Mesendoderm (in vitro differentiated cells): ENCODE measurements around the gene MAGEB1.

Source experiments
- DNase-seq: peaks from one replicate; pipeline ENCODE4 v3.0.0; 2013
- H2AK5ac ChIP-seq: 2 replicates; pipeline ENCODE4 v1.6.1; 2013; ENCODE audit warnings: low read length, inconsistent platforms
- H2BK120ac ChIP-seq: 2 replicates; pipeline ENCODE4 v1.6.1; 2013; ENCODE audit warnings: low read depth, mild to moderate bottlenecking, low read length, moderate library complexity, mixed read lengths
- H2BK15ac ChIP-seq: replicated peaks from 2 replicates; pipeline ENCODE4 v1.6.1; 2013; ENCODE audit warnings: low read depth, mild to moderate bottlenecking, moderate library complexity
- H2BK5ac ChIP-seq: 2 replicates; pipeline ENCODE4 v1.6.1; 2013; ENCODE audit warnings: low read length, inconsistent platforms
- H3K18ac ChIP-seq: 2 replicates; pipeline ENCODE4 v1.6.1; 2013; ENCODE audit warnings: mild to moderate bottlenecking, low read length, mixed read lengths
- H3K23ac ChIP-seq: one replicate; pipeline ENCODE4 v1.6.1; 2013; ENCODE audit warnings: low read length
- H3K27ac ChIP-seq: 2 replicates; pipeline ENCODE4 v1.5.1; 2013; ENCODE audit warnings: low read depth, mild to moderate bottlenecking, inconsistent platforms, low read length, moderate library complexity
- H3K27me3 ChIP-seq: 2 replicates; pipeline ENCODE4 v1.6.1; 2013; ENCODE audit warnings: low read length, control low read depth, mild to moderate bottlenecking, inconsistent platforms; ENCODE audit not compliant: insufficient read depth, poor library complexity
- H3K36me3 ChIP-seq: 2 replicates; pipeline ENCODE4 v1.6.1; 2013; ENCODE audit warnings: low read length, inconsistent platforms; ENCODE audit not compliant: control insufficient read depth, insufficient read depth
- H3K4ac ChIP-seq: one replicate; pipeline ENCODE4 v1.6.1; 2013; ENCODE audit warnings: low read depth, mild to moderate bottlenecking, low read length, moderate library complexity
- H3K4me1 ChIP-seq: 2 replicates; pipeline ENCODE4 v1.6.1; 2013; ENCODE audit warnings: low read depth, low read length, inconsistent platforms; ENCODE audit not compliant: control insufficient read depth
- H3K4me2 ChIP-seq: 2 replicates; pipeline ENCODE4 v1.6.1; 2013; ENCODE audit warnings: low read length
- H3K4me3 ChIP-seq: 2 replicates; pipeline ENCODE4 v1.5.1; 2013; ENCODE audit warnings: mild to moderate bottlenecking, low read length
- H3K56ac ChIP-seq: one replicate; pipeline ENCODE4 v1.6.1; 2013; ENCODE audit warnings: low read length
- H3K79me1 ChIP-seq: 2 replicates; pipeline ENCODE4 v1.6.1; 2013; ENCODE audit warnings: low read length, inconsistent platforms
- H3K79me2 ChIP-seq: 2 replicates; pipeline ENCODE4 v1.6.1; 2013; ENCODE audit warnings: mild to moderate bottlenecking, low read length; ENCODE audit not compliant: control insufficient read depth, insufficient read depth
- H3K9ac ChIP-seq: 2 replicates; pipeline ENCODE4 v1.6.1; 2013; ENCODE audit warnings: low read length, inconsistent platforms
- H4K5ac ChIP-seq: one replicate; pipeline ENCODE4 v1.6.1; 2013; ENCODE audit warnings: low read length
- H4K8ac ChIP-seq: one replicate; pipeline ENCODE4 v1.6.1; 2013; ENCODE audit warnings: low read depth, mild to moderate bottlenecking, control low read depth, low read length, moderate library complexity
- WGBS: extraction: QIAGEN DNeasy Blood & Tissue Kit; methylation state at CpG from one replicate; pipeline ENCODE4 v1.1.7; 2013; ENCODE audit warnings: low lambda C conversion rate, missing lambda C conversion rate; ENCODE audit not compliant: insufficient coverage; ENCODE audit errors: extremely low coverage; 5-methylcytosine and 5-hydroxymethylcytosine counted together

The MAGEB1 gene

DNA sequence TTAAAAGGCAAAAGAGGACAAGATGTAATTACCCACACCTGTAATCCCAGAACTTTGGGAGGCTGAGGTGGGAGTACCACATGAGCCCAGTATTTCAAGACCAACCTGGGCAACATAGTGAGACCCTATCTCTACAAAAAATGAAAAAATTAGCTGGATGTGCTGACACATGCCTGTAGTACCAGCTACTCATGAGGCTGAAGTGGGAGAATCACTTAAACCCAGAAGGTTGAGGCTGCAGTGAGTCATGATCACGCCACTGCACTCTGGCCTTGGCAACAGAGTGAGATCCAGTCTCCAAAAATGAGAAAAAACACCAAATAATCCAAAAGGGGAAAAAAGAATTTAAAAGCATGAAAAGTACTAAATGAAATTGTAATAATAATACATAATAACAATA lies 31.4 kb downstream of the MAGEB1 start:
- H3K4me2 ChIP-seq = no peak overlapping the region
- H3K18ac ChIP-seq = no peak overlapping the region
- WGBS = no CpG with 5 or more reads among the region's 1 CpG
- no peak overlapping the region for H3K9ac ChIP-seq
- no peak overlapping the region for H3K27ac ChIP-seq
- H4K5ac ChIP-seq = no peak overlapping the region
- no peaks in the 10 kb centered on the region for H3K79me2 ChIP-seq
- H3K4me3 ChIP-seq = no peak overlapping the region
- no peaks in the 10 kb centered on the region for H3K36me3 ChIP-seq
- no peak for DNase-seq
- no peak overlapping the region for H4K8ac ChIP-seq
- no peaks in the 10 kb centered on the region for H3K79me1 ChIP-seq
- no peak overlapping the region for H2BK15ac ChIP-seq
- no peak overlapping the region for H2BK120ac ChIP-seq
- H2BK5ac ChIP-seq = no peak overlapping the region
- no peak overlapping the region for H3K56ac ChIP-seq
- H3K4ac ChIP-seq = no peak overlapping the region
- no peak overlapping the region for H2AK5ac ChIP-seq
- no peaks in the 10 kb centered on the region for H3K27me3 ChIP-seq
- no peak overlapping the region for H3K23ac ChIP-seq
- no peaks in the 10 kb centered on the region for H3K4me1 ChIP-seq

DNA sequence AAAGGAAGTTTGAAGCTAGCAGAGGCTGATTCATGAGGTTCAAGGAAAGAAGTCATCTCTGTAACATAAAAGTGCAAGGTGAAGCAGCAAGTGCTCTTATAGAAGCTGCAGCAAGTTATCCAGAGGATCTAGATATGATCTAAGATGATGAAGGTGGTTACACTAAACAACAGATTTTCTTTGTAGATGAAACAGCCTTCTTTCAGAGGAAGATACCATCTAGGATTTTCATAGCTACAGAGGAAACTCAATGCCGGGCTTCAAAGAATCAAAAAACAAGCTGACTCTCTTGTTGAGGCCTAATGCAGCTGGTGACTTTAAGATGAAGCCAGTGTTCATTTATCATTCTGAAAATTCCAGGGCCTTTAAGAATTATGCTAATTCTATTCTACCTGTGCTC lies 33.5 kb downstream of the MAGEB1 start:
- WGBS = no CpG with 5 or more reads among the region's 1 CpG
- Histone ChIP-seq H3K18ac (no peak overlapping the region), H3K56ac (no peak overlapping the region)

DNA sequence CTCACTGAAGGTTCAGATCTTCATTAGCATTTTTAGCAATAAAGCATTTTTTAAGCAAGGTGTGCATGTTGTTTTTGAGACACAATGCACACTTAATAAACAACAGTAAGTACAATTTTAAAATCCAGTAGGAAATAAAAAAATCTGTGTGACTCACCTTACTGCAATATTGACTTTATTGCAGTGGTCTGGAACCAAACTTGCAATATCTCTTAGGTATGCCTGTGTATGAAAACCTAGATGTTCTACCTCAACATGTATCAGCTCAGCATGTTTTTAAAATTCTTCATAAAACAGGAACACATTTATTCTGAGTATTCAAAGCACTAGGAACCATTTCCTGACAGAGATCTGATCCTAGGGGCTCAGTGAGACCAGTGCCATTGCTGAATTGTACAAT lies 35.6 kb downstream of the MAGEB1 start:
- no peak overlapping the region for H2BK5ac ChIP-seq

More for the DNA sequence above, 33.5 kb downstream of the MAGEB1 start:
- H2AK5ac ChIP-seq = no peak overlapping the region
- no peak overlapping the region for H4K5ac ChIP-seq
- no peak for DNase-seq
- no peaks in the 10 kb centered on the region for H3K79me2 ChIP-seq
- no peaks in the 10 kb centered on the region for H3K4me1 ChIP-seq
- H3K4me2 ChIP-seq = no peak overlapping the region
- no peak overlapping the region for H3K4me3 ChIP-seq
- H2BK15ac ChIP-seq = no peak overlapping the region
- no peak overlapping the region for H3K9ac ChIP-seq
- H2BK5ac ChIP-seq = no peak overlapping the region
- no peaks in the 10 kb centered on the region for H3K27me3 ChIP-seq
- H3K79me1 ChIP-seq = no peaks in the 10 kb centered on the region
- H3K36me3 ChIP-seq = no peaks in the 10 kb centered on the region
- H3K23ac ChIP-seq = no peak overlapping the region
- H2BK120ac ChIP-seq = no peak overlapping the region
- no peak overlapping the region for H4K8ac ChIP-seq
- H3K27ac ChIP-seq = no peak overlapping the region
- H3K4ac ChIP-seq = no peak overlapping the region

DNA sequence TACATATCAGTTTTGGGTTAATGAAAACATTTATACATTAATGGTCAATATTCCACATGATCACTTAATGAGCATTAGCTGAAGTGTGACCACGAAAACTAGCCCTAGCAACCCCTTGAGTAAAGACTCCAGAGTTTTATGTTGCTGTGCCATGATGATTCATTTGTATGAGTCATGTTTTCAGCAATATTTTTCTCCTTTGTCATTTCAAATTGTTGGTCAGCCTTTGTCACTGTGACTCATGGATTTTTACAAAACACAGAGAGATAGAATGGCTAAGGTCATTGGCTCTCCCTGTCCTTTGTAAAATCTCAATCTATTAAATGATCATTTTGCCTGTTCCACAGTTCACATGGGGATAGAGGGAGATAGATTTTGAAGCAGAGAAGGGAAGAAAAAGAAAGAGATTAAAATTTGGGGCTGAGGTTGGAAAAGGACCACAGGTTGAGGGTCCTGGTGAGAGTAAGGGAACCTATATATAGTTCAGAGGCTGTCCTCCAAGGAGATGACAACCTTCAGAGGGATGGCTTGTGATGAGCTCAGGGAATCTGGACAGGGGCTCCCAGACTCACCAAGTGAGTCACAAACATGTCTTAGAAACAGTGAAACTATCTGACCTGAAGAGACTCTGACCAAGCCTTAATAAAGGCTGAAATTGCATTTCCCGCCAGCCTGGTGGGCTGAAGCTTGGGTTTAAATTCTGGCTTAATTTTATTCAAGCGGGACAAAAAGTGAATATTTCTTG lies 36.7 kb downstream of the MAGEB1 start:
- H3K4me3 ChIP-seq = no peak overlapping the region
- peak overlapping the region; percentile 60 for H3K18ac ChIP-seq
- no peak overlapping the region for H2BK5ac ChIP-seq
- H3K27me3 ChIP-seq = no peaks in the 10 kb centered on the region
- no peak overlapping the region for H4K8ac ChIP-seq
- no peak overlapping the region for H3K4me2 ChIP-seq
- no peak overlapping the region for H2AK5ac ChIP-seq
- H3K4ac ChIP-seq = no peak overlapping the region
- no peak overlapping the region for H3K23ac ChIP-seq
- no peak overlapping the region for H3K56ac ChIP-seq
- peak; percentile 64 for DNase-seq
- H4K5ac ChIP-seq = no peak overlapping the region
- H3K79me1 ChIP-seq = no peaks in the 10 kb centered on the region
- no peak overlapping the region for H3K9ac ChIP-seq
- no peaks in the 10 kb centered on the region for H3K4me1 ChIP-seq
- H2BK15ac ChIP-seq = no peak overlapping the region
- no peaks in the 10 kb centered on the region for H3K36me3 ChIP-seq
- no peak overlapping the region for H3K27ac ChIP-seq
- H2BK120ac ChIP-seq = no peak overlapping the region
- no CpG with 5 or more reads among the region's 3 CpGs for WGBS
- H3K79me2 ChIP-seq = no peaks in the 10 kb centered on the region

More for the DNA sequence above, 35.6 kb downstream of the MAGEB1 start:
- no peaks in the 10 kb centered on the region for H3K4me1 ChIP-seq
- no peak overlapping the region for H3K27ac ChIP-seq
- no peak for DNase-seq
- H3K23ac ChIP-seq = no peak overlapping the region
- no peaks in the 10 kb centered on the region for H3K27me3 ChIP-seq
- no peaks in the 10 kb centered on the region for H3K79me1 ChIP-seq
- no peak overlapping the region for H3K9ac ChIP-seq
- no peak overlapping the region for H2BK120ac ChIP-seq
- no peak overlapping the region for H3K4ac ChIP-seq
- H3K56ac ChIP-seq = no peak overlapping the region
- H3K79me2 ChIP-seq = no peaks in the 10 kb centered on the region
- H3K4me2 ChIP-seq = no peak overlapping the region
- no peak overlapping the region for H4K5ac ChIP-seq
- no peak overlapping the region for H3K18ac ChIP-seq
- no peak overlapping the region for H3K4me3 ChIP-seq
- H4K8ac ChIP-seq = no peak overlapping the region
- H3K36me3 ChIP-seq = no peaks in the 10 kb centered on the region
- H2AK5ac ChIP-seq = no peak overlapping the region
- H2BK15ac ChIP-seq = no peak overlapping the region

DNA sequence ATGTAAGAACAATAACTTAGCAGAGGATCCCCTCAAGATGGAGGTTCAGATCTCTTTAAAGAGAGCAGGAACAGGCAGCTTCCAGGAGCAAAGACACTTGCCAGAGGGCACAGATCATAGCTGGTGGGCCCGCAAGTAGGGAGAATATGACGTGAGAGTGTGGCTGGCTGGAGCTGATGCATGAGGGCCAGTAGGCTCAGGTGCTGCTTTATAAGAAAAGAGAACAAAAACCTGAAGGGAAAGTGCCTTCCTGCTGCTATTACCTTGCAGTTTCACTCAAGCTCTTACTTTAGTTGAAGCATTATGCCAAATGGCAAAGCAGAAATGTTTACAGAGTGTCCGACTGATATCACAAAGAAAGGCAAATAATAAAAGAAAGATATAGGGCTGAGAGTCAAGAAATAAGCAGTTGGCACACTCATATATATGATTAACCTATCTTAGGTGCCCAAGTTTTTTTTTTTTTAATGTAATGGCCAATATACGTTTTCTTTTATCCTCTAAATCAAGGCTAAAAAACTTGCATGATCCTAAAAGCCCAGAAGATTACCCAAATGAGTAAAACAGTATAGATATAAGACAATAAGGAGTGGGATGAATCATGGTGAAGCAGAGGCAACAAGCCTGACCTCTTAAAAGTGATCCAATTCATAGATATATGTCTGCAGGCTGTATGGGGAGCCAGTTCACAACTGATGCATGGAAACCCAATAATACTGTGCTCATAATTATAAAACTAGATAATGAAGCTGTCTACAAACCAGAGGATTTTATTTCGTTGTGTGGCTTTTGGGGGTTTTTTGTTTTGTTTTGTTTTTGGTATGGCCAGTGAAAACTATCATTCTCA lies 49.7 kb downstream of the MAGEB1 start:
- Histone ChIP-seq H3K79me2 (no peaks in the 10 kb centered on the region), H3K4me3 (no peak overlapping the region), H3K27ac (no peak overlapping the region), H4K5ac (no peak overlapping the region), H3K56ac (no peak overlapping the region), H3K36me3 (no peaks in the 10 kb centered on the region), H3K79me1 (no peaks in the 10 kb centered on the region), H3K18ac (peak overlapping the region; percentile 39), H3K23ac (no peak overlapping the region), H2BK120ac (no peak overlapping the region), H2BK15ac (no peak overlapping the region), H3K9ac (no peak overlapping the region), H4K8ac (no peak overlapping the region), H3K27me3 (no peaks in the 10 kb centered on the region), H2AK5ac (no peak overlapping the region), H3K4me1 (no peaks in the 10 kb centered on the region), H3K4ac (no peak overlapping the region), H3K4me2 (no peak overlapping the region), H2BK5ac (no peak overlapping the region)
- WGBS = no CpG with 5 or more reads among the region's 5 CpGs
- DNase-seq = no peak
